ENCODE results near the gene GABRG3.
"Not testable (repeated sequence)": the region's sequence is repeated elsewhere in the genome, so short reads cannot be mapped to it uniquely, and the experiment has no call there.

The GABRG3 gene

DNA sequence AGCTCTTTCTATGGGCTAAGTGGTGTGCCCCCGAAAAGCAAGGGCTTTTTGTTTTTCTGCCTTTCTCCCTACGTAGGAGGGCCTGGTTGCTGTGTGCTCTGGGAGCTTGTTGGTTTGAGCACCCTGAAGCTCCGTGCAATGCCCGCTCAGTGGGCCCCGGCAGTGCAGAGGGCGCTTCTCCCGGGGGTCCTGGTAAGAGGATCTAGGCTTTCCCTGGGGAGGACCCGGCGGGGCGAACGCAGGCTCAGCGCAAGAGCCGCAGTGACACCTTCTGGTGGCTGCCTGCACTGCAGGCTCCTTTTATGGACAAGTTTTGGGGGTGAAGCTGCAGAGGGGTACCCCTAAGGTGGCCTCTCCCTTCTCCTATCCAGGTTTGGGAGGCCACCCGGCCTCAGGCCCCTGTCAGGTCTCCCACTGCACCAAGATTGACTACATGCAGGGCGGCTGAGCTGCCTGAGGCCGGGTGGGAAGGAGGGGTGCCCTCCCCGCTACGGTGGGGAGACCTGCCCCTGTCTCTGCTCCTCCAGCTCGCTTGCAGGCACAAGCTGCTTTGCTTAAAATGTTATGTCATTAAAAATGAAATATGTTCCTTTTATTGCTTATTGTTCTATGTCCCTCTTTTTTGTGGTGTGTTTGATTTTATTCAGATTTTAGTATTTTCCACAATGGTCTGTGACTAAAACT is 387.9 kb downstream of the GABRG3 start:
- DNase-seq: no peak

DNA sequence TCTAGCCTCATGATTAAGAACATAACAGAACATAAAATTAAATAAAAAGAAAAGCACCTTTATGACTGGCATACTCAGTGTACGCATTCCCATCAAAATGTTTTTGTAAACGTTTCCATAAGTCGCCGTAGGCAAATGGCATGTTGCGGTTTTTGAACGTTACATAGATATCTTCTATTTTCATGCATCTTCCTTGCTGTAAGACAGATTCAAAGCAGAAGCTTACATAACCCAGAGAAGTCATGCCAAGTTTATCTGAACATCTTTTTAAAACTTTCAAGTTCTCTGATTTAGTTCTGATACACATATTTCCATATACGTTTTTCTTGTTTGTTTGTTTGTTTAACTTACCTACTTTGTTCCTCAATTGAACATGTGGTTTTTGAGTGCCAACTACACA is 388.6 kb downstream of the GABRG3 start:
- DNase-seq: no peak

DNA sequence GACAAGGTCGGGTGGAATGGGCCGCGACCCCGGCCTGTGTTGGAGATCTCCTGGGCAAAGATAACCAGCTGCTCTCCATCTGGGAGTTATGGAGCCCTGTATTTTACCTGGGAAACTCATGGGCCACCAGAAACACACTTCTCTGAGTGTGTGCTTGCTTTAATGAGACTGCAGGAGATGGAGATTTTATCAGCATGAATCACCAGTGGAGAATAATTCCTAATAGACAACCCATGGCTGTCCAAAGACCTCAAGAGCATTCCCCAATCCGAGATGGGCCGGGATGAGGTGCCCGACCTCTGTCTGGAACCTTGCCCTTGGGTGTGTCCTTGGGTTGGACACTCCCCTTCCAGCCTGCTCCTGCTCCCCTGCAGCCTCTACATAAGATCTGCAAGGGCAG is 389.3 kb downstream of the GABRG3 start:
- DNase-seq: no peak

DNA sequence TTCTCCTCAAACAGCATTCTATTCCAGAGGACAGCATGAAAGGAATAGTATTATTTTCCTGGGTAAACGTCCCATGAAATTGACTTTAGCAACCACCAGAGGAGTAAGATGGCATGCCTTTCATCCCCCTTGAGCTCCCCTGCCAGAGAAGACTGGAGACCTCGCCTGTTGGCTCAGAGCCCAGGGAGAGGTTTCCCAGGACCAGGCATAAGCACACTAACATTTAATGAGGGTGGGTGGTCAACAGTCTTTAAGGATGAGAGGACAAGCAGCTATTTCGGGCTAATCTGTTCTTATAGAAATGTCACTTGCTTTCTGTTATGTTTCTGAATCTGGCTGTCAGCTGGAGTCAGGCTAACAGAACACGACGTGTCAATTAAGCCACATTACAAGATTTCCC is 390.5 kb downstream of the GABRG3 start:
- no peak for DNase-seq

DNA sequence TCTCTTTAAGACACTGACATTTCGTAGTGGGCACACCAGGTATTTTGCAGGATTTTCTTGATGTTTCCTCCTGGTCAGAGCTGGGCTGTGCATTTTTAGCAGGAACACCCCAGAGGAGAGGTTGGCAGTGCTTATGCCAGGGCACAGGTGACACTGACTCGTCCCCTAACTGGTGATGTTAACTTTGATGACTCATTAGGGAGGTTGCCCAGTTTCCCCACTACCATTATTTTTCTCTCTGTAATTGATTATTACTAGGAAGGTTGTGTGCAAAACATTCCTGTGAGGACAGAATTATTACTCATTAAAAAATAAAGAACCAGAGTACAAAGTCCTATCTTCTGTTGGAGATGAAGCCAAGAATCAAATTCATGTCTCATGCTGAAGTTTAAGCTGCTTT is 394.5 kb downstream of the GABRG3 start:
- no peak for DNase-seq

DNA sequence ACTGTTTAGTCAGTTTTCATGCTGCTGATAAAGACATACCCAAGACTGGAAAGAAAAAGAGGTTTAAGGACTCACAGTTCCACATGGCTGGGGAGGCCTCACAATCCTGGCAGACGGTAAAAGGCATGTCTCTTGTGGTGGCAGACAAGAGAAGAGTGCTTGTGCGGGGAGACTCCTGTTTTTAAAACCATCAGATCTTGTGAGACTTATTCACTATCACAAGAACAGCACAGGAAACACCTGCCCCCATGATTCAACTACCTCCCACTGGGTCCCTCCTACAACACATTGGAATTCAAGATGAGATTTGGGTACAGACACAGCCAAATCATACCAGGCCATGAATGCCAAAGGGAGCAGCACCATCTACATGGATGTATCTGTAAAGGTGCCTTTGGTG is 406.4 kb downstream of the GABRG3 start:
- not testable (repeated sequence) for DNase-seq

DNA sequence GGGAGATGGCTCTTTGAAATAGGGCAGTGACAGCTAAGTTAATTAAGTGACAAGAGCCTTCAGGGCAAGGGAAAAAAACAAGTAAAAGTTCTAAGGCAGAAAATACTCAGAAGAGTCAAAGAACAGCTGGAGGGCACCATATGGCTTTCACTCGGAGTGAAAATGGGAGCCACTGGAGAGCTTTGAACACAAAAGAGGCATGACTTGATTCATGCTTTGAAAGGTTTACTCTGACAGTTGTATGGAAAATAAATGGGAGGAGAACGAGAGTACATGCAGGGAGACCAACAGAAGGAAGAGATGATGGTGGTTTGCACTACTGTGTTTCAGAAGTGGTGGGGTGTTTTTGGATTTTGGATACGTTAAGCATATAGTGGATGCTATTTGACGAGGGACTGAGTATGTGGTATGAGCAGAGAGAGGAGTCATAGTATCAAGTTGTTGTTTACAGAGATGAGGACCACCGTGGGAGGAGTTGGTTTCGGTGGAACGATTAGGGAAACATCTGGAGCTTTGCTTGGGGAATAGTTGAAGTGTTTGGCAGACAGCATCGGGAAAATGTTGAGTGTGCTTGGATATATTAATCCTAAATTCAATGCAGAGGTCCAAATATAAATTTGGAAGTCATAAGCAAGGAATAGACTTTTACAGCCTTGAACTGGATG is 411.5 kb downstream of the GABRG3 start:
- no peak for DNase-seq

DNA sequence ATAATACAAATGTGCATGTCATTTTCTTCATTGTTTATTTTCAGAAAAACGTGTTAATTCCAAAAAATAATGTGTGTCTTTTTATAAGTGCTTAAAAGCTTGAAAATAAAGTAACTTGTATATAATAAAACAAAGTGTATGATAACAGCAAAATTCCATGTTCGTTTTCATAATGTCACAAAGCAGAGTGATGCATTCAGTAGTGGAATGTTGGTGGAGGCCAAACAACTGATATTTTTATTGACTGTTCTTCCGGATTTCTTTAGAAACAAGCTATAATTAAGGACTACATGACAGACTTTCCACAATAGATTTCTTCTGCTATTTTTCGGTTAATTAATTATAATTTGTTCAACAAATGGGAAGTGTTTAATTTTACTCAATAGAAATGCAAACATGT is 412.7 kb downstream of the GABRG3 start:
- DNase-seq: no peak

DNA sequence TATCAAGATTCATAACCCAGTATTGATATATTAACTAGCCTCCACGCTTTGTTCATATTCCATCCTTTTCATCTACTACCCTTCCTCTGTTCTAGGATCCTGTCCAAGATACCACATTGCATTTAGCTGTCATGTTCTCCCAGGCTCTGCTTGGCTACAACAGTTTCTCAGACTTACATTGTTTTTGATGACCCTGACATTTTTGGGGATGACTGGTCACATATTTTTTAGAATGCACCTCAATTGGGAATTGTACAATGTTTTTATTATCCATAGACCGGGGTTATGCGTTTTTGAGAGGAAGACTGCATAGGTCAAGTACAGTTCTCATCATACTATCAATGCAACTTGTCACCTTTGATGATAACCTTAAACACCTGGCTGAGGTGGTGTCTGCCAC is 421.2 kb downstream of the GABRG3 start:
- DNase-seq: no peak

DNA sequence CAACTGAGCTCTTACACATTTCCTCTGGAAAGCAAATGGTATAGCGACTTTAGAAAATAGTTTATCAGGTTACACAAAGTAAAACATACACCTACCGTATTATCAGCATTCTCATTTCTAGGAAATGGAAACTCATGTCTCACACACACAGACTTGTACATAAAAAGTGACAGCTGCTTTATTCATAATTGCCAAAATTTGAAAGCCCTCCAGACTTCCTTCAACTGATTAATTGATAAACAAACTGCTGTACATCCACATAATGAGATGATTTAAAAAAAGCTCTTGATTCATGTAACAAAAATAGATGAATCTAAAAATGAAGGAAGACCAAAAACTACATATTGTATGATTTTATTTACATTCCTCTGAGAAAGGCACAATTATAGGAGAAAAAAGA is 425.5 kb downstream of the GABRG3 start:
- no peak for DNase-seq

DNA sequence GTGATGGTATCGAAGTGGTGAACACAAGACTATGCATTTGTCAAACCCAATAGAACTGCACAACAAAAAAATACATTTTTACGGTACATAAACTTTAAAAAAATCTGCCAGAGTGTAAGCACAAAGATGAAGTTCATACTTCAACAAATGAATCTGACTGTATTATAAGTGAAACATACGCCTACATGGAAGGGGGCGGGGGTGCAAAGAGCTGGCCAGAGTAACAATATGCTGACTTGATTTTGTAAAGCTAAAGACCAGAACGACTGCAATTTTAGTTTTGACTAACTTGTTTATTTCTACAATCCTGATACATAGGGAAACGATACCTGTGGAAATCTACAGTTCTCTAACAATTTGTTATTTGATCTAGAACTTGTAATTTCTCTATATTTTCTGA is 426.0 kb downstream of the GABRG3 start:
- DNase-seq: no peak

DNA sequence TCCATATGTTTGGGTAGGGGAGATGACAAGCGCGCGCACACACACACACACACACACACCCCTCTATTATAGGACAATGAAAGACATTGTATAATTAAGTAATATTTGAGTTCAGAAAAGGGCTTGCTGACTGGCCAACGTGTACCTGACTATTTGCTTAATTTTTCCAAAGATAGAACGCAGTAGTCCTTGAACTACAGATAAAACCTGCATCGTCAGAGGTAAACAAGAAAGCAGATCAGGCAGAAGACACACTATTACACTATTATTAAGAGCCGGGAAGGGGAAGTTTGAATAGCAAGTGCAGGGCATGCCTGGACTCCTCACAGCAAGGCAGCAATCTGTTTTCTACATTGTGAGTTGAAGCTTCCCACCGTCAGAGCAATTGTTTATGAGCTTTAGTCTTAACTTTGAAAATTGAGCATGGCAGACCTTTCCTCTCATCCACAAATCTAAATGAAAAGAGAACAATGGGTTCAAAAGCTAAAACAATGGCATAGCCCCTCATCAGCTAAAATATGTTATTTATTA is 427.7 kb downstream of the GABRG3 start:
- DNase-seq: no peak

DNA sequence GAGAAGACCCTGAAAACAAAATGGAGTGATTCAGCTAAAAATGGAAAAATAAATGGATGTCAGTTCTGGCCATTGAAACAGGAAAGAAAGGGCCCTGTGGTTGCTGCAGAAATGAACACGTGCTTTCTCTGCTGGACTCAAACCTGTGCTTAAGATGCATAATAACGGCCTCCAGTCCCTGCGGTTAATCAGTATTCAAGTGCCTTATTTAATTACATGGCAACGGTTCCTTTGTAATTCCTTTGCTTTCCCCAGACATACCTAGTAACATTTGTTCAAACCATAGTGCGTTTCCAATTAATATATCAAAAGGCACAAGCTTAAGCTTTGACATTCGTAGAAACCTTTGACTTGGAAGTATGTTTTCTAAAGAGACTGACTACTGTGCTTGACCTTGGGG is 428.3 kb downstream of the GABRG3 start:
- no peak for DNase-seq

DNA sequence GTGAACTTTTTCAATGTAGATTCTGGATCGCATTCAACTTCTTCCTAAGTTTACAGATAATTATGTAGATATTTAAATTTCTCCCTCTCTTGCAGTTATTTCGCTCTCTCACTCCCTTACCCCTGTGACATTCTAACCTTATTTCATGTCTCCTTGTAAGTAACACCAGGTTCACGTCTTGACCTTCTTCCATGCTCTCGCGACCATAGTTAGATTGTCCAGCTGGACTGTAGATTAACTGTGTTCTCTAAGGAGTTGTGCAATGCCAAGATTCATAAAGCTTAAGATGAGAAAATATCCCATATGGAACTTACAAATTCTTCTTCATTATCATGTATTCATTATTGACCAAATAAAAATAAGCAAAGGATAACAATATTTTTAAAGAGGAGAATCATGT is 430.5 kb downstream of the GABRG3 start:
- DNase-seq: no peak

DNA sequence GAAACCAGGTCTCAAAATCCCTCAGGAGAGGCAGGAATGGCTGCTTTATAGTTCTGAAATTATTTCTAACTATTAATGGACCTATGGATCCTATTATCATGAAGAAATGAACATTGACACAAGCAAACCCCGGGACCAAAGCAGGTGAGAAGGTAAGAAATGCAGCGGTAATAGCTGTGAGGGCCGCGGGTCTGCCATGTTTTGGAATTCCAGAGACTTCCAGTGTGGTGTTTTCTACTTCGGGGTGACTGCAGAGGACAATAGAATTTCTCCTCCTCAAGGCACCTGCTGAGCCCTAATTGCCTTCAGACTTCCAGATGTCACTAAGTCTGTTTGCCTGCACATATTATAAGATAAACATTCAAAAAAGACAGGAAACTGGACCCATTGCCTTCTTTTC is 437.4 kb downstream of the GABRG3 start:
- no peak for DNase-seq

DNA sequence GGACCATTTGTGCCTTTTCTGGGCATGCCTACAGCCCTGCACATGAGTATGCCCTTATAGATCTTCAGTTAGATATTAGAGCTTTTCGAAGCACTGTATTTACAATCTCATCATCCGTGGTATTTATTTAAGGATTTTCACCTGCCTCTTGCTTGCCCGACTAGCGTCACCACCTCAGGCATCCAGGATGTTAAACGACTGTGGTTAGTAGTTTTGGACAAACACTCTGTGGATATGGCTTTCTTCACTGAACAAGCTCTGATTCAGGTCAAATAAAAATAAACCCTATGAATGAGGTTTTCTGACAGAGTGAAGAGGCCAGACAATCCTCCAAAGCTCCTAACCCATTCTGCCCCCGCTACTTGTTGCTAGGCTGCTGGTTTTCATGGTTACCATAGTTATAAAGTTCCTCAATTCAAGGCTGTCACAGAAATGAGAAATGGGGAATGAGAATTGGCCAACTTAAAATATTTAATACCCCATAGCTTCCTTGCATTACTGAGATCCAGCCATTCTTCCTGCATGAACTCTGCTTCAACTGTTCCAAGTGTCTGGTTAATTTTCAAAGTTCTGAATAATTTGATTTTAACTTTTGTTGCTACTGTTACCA is 440.1 kb downstream of the GABRG3 start:
- no peak for DNase-seq

DNA sequence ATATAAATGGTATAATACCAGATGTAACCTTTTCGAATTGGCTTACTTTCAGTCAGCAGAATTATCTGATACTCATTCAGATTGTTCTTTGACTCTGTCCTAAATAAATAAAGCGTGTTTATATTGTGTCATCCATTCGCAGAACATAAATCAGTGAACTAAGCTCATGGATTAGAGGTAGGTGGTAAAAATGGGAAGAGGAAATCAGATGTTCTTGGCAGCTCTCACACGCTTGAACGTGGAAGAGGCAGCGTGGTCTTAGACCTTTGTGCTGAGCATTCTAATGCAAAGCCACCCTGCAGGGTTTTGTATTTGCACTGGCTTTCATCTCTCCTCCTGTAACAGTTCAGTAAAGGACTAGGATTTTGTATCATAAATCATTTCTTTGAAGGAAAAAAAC is 441.4 kb downstream of the GABRG3 start:
- DNase-seq: no peak

DNA sequence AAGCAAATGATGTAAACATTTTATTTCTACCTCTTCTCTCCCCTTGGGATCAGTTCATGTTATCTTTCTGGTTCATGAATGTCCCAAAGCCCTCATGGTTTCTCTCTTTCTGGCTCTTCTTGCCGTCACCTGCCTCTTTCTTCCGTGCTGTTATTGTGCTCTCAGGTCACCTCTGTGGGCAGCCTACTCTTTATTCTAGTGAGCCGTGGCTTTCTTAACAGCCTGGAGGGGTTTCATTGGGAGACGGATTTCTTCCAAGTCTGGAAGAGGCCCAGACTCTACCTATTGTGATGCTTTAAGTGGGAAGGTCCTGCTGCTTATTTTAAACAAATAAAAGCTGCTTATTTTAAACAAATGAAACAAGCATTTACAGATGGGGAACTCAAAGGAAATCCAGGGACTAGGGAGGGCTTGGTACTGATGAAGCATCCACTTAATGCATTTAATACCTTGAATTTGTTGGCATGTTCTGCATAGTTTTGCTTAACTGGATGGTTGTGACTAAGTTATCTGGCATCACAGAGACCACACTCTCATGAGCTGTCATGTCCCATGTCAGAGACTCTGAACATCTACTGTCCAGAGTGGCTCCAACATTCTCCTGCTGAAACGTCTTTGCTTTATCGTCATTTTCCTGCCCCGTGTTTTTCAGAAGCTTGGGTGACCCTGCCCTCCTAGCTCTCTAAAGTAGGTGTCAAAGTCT is 443.3 kb downstream of the GABRG3 start:
- DNase-seq: no peak

DNA sequence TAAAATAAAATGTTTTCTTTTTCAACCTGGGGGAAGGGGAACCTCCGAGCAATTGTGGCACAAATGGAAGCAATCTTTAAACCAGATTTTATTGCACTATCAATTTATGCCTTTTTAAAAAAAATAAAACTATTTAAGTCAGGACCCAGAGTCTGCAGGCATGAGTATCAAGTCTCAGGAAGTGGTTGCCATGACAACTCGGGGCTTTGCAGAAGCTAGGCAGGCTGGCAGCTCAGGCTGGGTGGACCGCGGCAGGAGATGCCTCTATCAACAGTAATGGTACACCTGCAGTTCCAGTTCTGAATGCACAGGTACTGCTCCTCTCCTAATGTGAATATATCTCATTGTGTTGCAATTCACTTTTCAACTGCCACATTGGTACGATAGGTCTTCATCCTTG is 447.7 kb downstream of the GABRG3 start:
- DNase-seq: no peak

DNA sequence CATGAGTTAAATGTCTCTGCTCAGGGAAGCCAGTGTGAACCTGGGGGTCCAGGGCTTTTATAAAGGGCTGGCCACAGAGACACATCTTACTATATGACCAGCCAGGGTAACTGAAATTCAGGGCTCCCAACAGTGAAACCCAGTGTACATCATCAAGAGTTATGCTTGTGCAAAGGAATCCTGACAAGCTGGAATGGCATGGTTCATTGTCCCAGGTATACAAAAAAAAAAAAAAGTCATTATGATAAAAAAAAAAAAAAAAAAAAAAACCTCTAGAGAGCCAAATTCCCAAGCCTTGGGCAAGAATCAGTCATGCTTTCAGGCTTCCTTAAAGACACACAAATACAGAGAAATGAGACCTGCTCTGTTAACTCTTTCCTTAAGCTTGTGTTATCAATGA is 452.0 kb downstream of the GABRG3 start:
- no peak for DNase-seq

DNA sequence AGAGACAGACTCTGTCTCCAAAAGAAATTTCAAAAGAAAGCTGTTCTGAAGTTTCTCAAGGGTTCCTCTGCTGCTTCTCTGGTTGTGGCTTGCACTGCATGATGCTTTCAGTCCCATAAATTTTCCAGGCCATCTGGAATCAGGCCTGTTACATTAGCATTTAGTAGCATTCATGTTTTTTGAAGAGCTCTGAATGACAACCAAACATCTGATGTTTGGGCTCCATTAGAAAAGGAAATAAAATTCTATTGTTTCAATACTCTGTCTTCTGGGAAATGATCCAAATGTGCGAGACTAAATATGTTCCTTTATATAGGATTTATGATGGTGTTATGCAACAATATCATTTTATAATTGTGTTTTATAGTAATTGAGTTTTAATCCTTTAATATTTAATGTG is 455.8 kb downstream of the GABRG3 start:
- no peak for DNase-seq

DNA sequence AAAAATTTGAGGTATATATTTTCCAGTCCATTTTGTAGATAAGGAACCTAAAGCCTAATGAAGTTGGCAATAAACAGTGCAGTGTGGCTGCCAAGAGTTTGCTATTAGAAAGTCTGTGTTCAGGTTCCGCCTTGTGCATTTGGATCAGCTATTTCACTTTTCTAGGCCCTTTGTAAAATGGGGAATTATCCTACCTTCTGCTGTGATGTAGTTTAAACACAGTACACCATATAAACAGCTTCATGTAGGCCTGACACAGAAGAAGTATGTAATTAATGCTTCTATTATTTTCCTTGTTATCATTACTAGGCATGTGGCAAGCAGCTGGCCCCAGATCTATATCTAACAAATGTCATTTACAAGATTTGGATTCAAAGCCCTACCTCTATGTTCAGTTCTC is 456.3 kb downstream of the GABRG3 start:
- DNase-seq: no peak

DNA sequence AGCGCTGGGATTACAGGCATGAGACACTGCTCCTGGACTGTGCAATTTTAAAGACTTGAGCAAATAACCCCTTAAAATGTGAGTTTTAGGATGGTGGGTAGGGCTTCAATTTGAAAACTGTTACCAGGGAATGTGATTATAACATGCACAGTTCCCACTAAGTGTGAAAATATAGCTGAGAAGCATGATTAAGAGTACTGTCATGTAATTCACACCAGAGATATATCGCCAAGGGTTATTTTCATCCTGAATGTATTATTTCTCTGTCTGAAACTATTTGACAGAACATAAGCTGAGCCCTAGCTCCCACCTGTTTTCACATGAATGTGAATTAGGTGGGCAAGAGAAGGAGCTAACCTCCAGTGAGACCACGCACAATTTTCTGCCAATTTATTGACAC is 457.2 kb downstream of the GABRG3 start:
- no peak for DNase-seq

DNA sequence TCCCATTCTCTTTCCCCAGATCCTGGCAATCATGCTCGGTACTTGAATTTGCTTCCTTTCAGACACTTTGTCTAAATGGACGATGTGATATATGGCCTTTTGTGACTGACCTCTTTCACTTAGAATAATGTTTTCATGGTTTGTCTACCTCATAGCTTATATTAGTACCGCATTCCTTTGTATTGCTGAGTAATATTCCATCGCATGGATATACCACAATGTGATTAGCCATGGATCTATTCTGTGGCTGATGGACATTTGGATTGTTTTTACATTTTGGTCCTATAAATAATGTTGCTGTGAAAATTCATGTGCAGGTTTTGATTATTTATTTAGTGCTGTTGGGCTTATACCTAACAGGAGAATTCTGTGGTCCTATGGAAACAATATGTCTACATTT is 458.6 kb downstream of the GABRG3 start:
- no peak for DNase-seq

All from activated CD8-positive, alpha-beta memory T cell treated with anti-CD3 and anti-CD28 coated beads, Interleukin-2, amount 50 U/mL, for 4 hours (primary cell).